ENCODE results near the gene MCU.

MCU gene

DNA sequence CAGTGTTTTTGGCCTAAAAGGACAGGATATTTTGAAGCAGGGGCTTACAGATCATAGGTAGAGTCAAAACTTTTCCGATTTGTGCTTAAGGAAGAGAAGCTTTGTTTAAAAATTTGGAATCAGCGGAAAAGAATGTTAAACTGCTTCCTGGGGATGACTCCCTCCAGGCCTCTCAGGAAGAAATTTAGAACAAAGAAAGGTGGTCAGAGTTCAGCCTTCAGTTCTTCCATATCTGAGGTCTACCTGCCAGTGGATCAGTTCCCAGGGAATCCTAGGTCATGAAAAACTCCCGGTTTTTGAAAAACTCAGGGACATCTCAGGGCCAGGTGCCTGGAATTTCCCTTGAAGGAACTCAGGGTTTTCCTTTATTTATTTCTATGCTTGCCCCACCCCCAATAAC lies 100.3 kb downstream of the MCU start:
- no peaks in the 10 kb centered on the region for H3K9me3 Mint-ChIP-seq
- peaks cover 2% of the 10 kb centered on the region for H3K36me3 Mint-ChIP-seq
- no peak overlapping the region for H3K4me3 Mint-ChIP-seq
- H3K27me3 Mint-ChIP-seq, result no peaks in the 10 kb centered on the region
- H3K4me1 Mint-ChIP-seq, result peaks cover 11% of the 10 kb centered on the region
- H3K27ac Mint-ChIP-seq, result no peak overlapping the region

DNA sequence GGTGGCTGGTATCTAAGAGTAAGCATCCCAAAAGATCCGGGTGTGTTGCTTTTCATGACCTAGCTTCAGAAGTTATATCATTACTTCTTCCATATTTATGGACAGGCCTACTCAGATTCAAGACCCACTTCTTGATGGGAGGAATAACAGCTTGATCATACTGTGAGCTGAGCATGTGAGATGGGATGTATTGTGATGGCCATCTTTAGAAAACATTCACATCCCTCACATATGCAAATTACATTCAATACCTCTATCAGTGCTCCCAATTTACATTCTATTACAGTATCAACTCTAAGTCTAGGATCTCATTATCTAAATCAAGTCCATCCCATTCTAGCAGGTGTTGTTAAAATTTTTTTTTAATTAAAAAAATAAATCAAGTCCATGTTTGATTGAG lies 101.8 kb downstream of the MCU start:
- Mint-ChIP-seq H3K9me3 (no peaks in the 10 kb centered on the region), H3K4me1 (peaks cover 10% of the 10 kb centered on the region), H3K36me3 (no peaks in the 10 kb centered on the region), H3K27me3 (no peaks in the 10 kb centered on the region), H3K27ac (no peak overlapping the region), H3K4me3 (no peak overlapping the region)

DNA sequence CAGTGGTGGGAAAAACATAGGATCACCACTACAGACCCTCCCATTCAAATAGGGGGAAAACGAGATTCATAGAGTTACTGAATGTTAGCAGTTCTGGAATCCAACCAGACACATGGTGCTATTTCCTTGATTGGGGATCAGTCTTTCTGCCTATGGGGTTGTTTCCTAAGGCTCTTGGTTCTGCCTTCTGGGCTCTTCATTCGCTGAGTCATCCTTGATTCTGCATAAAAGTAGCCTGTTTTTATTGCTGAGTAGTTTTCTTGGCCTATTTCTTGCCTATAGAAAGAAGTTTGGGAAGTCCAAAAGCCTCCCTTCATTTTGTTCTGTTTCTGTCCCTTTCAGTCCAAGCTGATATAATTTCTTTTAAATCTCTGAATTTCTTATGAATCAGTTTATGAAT lies 102.3 kb downstream of the MCU start:
- Mint-ChIP-seq H3K36me3 (no peaks in the 10 kb centered on the region), H3K27me3 (no peaks in the 10 kb centered on the region), H3K4me1 (peaks cover 8% of the 10 kb centered on the region), H3K9me3 (no peaks in the 10 kb centered on the region), H3K4me3 (no peak overlapping the region), H3K27ac (no peak overlapping the region)

DNA sequence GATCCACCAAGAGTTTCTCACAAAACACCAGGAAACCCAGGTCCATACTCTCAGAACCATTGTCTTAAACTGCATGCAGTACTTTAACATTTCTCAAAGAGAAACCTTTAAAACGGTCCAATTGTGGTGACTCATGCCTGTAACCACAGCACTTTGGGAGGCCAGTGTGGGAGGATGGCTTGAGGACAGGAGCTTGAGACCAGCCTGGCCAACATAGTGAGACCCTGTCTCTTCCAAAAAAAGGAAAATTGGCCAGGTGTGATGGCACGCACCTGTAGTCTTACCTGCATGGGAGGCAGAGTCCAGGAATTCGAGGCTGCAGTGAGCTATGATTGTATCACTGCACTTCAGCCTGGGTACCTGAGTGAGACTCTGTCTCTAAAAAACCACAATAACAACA lies 104.1 kb downstream of the MCU start:
- Mint-ChIP-seq H3K9me3 (no peaks in the 10 kb centered on the region), H3K4me1 (peaks cover 8% of the 10 kb centered on the region), H3K27me3 (no peaks in the 10 kb centered on the region), H3K36me3 (no peaks in the 10 kb centered on the region), H3K4me3 (no peak overlapping the region), H3K27ac (no peak overlapping the region)

DNA sequence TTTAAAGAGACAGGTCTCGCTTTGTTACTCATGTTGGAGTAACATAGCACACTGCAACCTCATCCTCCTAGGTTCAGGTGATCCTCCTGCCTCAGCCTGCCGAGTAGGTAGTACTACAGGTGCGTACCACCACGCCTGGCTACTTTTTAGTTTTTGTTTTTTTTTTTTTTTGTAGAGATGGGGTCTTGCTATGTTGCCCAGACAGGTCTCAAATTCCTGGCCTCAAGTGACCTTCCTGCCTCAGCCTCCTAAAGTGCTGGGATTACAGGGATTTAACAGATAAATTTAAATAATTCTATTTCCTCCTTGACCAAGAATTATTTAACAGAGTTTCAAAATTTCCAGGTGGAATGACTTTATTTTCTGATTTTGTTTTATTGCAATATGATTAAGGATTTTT lies 104.6 kb downstream of the MCU start:
- Mint-ChIP-seq H3K4me3 (no peak overlapping the region), H3K9me3 (no peaks in the 10 kb centered on the region), H3K27me3 (no peaks in the 10 kb centered on the region), H3K4me1 (peaks cover 13% of the 10 kb centered on the region), H3K27ac (no peak overlapping the region), H3K36me3 (no peaks in the 10 kb centered on the region)

DNA sequence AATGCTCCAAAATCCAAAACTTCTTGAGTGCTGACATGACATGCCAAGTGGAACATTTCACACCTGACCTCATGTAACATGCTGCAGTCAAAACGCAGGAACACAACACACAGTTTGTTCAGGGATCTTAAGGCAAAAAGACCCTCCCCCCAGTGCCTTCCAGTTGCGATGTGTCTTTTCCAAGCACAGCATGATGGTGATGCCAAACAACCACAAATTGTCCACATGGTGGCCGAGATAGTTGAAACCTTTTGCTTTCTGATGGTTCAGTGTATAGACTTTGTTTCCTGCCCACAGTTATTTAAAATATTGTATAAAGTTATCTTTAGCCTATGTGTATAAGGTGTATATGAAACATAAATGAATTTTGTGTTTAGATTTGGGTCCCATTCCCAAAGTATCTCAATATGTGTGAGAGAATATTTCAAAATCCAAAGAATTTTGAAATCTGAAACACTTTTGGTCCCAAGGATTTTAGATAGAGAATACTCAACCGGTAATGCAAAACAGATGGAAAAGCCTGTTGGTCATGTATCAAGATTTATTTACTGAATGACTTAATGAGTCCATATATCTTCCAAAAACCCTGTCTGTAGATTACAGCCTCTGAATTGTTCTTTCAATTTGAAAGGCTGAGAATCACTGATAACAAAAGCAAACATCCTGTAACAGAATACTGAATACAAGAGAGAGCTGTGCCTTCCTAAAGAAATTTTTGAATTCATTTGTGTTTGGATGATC lies 108.2 kb downstream of the MCU start:
- Mint-ChIP-seq H3K27me3 (no peaks in the 10 kb centered on the region), H3K27ac (peak overlapping the region; percentile 24), H3K4me3 (no peak overlapping the region), H3K9me3 (no peaks in the 10 kb centered on the region), H3K4me1 (peaks cover 20% of the 10 kb centered on the region), H3K36me3 (no peaks in the 10 kb centered on the region)

DNA sequence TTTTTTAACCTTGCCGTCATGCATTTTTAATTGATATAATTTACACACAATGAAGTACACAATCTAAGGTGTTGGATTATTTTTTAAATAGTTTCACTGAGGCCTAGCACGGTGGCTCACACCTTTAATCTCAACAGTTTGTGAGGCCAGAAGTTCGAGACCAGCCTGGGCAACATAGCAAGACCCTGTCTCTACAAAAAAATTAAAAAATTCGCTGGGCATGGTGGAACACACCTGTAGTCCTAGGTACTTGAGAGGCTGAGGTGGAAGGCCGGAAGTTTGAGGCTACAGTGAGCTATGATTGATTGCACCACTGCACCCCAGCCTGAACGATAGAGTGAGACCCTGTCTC lies 108.8 kb downstream of the MCU start:
- Mint-ChIP-seq H3K27me3 (no peaks in the 10 kb centered on the region), H3K4me3 (no peak overlapping the region), H3K9me3 (no peaks in the 10 kb centered on the region), H3K4me1 (peaks cover 20% of the 10 kb centered on the region), H3K36me3 (peaks cover 1% of the 10 kb centered on the region), H3K27ac (no peak overlapping the region)

DNA sequence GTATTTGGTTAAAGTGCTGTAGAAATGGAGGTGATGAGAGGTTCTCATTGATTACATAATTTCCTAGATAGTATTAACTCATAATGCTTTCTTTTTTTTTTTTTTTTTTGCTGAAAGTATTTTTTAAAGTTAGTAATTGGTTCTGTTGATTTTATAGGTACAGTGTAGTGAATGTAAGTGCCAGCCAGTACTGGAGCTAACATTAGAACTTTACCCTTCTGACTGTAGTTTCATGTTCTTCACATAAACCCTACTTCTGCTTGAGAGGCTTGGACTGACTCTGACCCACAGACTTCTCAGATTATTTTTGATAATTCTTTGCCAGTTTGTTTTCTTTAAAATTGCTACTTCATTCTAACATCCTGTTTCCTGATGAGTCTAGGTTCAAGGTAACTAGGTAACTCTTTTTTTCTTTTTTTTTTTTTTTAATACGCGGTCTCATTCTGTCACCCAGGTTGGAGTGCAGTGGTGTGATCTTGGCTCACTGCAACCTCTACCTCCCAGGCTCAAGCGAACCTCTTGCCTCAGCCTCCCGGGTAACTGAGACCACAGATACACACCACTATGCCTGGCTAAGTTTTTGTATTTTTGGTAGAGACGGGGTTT lies 109.4 kb downstream of the MCU start:
- Mint-ChIP-seq H3K27ac (no peak overlapping the region), H3K4me3 (no peak overlapping the region), H3K36me3 (peaks cover 3% of the 10 kb centered on the region), H3K9me3 (no peaks in the 10 kb centered on the region), H3K4me1 (peaks cover 20% of the 10 kb centered on the region), H3K27me3 (no peaks in the 10 kb centered on the region)

DNA sequence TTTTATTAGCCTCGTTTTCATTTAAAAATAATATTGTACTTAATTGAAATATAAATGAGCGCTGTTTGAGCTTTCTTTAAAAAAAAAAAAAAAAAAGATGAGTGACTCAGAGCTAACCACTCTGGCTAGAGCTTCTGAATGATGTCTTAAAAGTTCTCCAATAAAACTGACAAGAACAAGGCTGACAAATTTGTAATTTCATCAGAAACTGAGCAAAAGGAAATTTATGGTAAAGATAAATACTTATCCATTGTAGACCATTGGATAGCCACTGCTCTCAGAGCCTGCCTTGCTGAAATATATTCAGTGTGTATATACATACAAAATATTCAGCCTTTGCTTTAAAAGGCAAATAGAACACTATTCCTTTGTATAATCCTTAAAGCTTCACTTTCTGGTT lies 110.4 kb downstream of the MCU start:
- peaks cover 3% of the 10 kb centered on the region for H3K36me3 Mint-ChIP-seq
- no peaks in the 10 kb centered on the region for H3K9me3 Mint-ChIP-seq
- peaks cover 20% of the 10 kb centered on the region for H3K4me1 Mint-ChIP-seq
- no peaks in the 10 kb centered on the region for H3K27me3 Mint-ChIP-seq
- H3K27ac Mint-ChIP-seq, result no peak overlapping the region
- no peak overlapping the region for H3K4me3 Mint-ChIP-seq

DNA sequence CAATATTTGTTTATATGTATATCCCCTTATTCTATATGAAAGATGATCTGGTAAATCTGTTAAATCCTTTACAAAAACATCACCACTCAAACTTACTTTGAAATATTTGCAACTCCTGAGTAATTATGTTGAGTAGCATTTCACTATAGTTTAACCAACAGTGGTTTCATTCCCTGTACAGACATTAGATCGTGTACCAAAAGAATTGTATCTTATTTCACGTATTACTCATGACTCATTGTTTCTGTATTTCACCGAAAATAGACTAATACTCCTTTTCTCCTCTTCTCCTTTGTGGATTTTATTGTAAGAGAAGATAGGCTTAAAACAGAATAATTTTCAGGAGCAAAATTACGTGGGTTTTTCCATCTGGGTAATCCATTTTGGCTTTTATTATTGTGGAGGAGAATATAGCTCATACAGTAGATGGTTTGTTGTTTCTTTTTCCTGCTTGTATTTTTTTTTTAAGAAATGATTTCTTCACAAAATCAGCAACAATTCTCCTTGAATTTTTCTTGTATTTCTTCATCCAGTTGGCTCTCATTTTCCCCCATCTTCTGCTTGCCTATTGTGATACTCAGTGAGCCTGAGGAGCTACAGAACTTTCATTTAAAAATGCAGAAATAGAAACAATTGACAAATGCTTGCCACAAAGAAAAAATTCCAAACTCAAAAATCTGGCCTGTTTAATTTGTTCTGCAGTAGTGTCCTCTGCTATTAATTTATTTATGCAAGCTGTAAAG lies 111.0 kb downstream of the MCU start:
- Mint-ChIP-seq H3K4me1 (peaks cover 20% of the 10 kb centered on the region), H3K27ac (no peak overlapping the region), H3K27me3 (no peaks in the 10 kb centered on the region)

DNA sequence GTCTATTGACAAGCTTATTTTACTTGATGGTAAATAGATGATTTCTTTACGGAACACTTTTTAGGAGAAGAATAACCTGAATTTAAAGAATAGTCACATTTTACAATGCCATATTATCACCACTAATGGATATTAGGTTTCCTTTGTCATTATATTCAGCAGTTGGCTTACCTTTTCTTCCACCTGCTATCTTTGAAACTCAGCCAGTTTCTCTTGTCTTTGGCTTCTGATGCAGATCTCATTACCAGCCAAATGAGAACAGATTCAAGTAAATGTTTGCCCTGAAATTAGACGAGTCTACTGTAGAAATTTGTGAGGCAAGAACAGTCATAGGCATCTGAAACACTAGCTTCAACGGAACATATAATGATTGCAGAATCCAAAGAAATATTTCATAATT lies 116.1 kb downstream of the MCU start:
- no peaks in the 10 kb centered on the region for H3K27me3 Mint-ChIP-seq
- H3K4me3 Mint-ChIP-seq, result no peak overlapping the region
- no peak overlapping the region for H3K27ac Mint-ChIP-seq
- H3K4me1 Mint-ChIP-seq, result no peaks in the 10 kb centered on the region
- no peaks in the 10 kb centered on the region for H3K9me3 Mint-ChIP-seq
- peaks cover 18% of the 10 kb centered on the region for H3K36me3 Mint-ChIP-seq

More for the DNA sequence above, 111.0 kb downstream of the MCU start:
- Mint-ChIP-seq H3K36me3 (peaks cover 5% of the 10 kb centered on the region), H3K4me3 (no peak overlapping the region), H3K9me3 (no peaks in the 10 kb centered on the region)

DNA sequence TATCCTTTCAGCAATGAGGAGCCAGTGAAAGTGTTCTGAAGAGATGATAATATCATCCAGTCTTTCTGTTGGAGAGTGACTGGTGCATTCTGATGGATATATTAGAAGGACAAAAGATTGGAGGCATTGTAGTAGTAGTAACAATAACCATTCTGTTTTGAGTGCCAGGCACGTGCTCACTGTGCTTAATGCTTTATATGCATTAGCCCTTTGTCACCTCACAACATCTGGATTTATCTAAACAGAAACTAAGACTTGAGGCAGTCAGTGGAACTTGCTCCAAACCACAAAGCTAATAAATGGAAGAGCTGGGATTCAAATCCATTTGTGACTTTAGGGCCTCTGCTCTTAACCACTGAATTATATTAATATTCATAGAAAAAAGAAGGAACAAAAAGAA lies 117.1 kb downstream of the MCU start:
- no peak overlapping the region for H3K27ac Mint-ChIP-seq
- no peaks in the 10 kb centered on the region for H3K27me3 Mint-ChIP-seq
- H3K4me3 Mint-ChIP-seq, result no peak overlapping the region
- no peaks in the 10 kb centered on the region for H3K9me3 Mint-ChIP-seq
- H3K36me3 Mint-ChIP-seq, result peaks cover 21% of the 10 kb centered on the region
- no peaks in the 10 kb centered on the region for H3K4me1 Mint-ChIP-seq

DNA sequence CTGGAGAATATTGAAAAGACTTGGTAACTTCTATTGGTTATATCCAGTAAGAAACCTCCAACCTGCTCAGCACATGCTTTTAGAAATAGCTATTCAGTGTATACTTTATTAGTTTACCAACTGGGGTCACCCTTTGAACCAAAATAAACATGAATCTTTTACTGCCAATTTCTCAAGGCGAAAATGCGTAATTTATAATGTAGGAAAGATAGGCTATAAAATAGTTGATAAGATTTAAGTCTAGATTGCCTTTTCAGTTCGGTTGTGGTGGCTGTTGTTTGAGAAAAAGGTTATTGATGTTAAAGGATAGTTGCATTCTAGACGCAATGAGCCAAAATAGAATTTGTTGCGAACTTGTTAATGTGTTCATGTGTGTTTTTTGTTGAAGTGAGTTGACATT lies 119.0 kb downstream of the MCU start:
- Mint-ChIP-seq H3K27ac (no peak overlapping the region), H3K36me3 (peaks cover 17% of the 10 kb centered on the region), H3K4me3 (no peak overlapping the region), H3K4me1 (no peaks in the 10 kb centered on the region), H3K9me3 (no peaks in the 10 kb centered on the region), H3K27me3 (no peaks in the 10 kb centered on the region)

DNA sequence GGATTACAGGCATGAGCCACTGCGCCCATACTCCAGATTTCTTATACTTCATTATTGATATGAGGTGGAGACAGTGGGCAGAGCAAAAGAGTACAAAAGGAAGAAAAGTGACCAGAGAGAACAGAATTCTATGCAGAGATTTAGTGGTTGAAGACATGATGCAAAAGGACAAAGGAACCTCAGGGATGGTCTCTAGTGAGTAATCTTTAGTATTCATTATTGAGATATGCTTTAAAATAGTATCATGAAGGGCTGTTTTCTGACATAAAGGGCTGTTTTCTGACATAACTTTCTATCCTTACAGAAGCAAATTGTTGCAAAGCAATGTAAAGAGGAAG lies 120.4 kb downstream of the MCU start:
- Mint-ChIP-seq H3K4me1 (no peaks in the 10 kb centered on the region), H3K27me3 (no peaks in the 10 kb centered on the region), H3K4me3 (no peak overlapping the region), H3K27ac (no peak overlapping the region), H3K9me3 (no peaks in the 10 kb centered on the region), H3K36me3 (peaks cover 17% of the 10 kb centered on the region)

DNA sequence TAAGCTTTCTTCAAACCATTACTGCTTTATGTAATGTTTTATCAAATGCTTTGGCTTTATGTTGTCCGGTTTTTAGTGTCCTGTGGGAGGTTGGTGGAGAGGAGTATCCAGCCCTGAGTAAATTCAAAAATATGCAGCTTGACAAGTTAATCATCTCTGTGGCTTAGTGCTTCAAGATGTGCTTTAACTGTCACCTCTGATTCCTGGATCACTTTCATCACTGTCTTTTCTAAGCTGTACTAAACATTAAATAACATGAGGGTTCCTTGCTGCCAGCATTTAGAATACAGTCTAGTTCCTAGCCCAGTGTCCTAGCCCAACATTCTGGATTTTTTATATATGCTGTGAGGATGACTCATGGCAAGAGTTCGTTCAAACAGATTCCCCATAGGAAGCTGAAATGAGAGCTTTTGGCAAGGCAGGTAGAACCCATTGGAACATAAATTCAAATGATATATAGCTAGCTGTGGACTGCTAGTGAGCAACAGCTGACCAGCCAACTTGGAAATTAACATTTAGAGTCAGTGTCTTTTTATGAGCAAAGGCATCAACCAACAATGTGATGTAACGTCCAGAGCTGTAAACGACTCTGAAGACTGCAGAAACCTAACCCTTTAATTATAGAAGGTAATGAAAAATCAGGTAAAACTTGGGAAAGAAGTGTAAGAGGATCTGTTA lies 120.9 kb downstream of the MCU start:
- no peaks in the 10 kb centered on the region for H3K9me3 Mint-ChIP-seq
- H3K4me3 Mint-ChIP-seq, result no peak overlapping the region
- H3K27ac Mint-ChIP-seq, result no peak overlapping the region
- peaks cover 16% of the 10 kb centered on the region for H3K36me3 Mint-ChIP-seq
- no peaks in the 10 kb centered on the region for H3K4me1 Mint-ChIP-seq
- no peaks in the 10 kb centered on the region for H3K27me3 Mint-ChIP-seq
